HG03196 (cell line): ENCODE data around the gene DAPK2.
"Not testable (repeated sequence)": the region's sequence is repeated elsewhere in the genome, so short reads cannot be mapped to it uniquely, and the experiment has no call there.

Experiments
- ATAC-seq: cut with Tn5 transposase; IDR thresholded peaks from one replicate; pipeline ENCODE4 v1.9.1; 2021; ENCODE audit not compliant: unreplicated experiment

The DAPK2 gene

DNA sequence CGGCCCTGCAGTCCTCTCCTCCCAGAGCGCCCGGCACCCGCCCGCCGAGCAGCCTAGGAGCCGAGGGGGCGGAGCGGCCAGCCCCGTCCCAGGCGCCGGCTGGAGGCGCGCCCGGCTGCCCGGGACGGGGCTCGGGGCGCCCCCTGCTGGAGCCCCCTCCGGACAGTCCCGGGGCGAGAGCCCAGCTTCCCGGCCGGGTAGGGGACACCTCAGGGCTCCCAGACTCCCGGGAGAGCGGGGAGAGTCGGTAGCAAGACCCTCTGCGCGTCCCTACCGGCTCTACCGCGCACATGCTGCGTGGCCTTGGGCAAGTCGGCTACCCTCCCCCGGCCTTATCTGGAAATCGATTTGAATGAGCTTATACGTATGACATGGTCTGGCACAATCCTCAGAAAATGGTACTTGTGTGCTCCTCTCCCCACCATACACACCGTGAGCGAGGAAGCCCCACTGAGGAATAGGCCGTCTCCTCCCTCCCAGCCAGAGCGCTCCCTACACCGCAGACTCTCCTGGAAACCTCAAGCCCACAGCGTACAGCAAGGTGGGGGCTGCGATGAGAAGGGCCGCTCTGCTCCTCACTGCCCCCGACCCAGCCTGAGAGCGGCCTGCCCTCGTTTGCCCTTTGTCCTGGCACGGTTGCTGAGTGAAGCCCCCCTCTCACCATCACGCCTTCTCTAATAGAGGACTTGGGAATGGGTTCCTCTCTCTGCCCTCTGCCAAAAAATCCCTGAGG, at the start of gene DAPK2:
TSS of gene DAPK2 (minus strand) at position 65 of the 733 bp plus-strand sequence. CDS start 6,224 bp downstream, outside the sequence.
- no peak for ATAC-seq

DNA sequence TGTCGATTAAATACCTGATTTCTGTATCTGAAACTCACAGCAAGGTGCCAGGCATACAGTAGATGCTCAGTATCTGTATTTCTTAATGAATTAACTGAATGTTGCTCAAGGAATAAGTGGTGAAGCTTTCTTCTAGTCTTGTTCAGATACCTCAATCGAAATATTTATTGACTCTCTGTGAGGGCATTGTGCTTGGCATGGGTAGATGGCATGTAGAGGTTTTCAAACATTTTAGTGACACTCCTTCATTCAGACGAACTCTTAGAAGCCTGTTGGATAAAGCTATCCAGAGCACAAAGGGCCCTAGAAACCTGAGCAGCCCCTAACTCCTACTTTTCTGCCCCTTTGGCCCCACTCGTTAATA, 49.1 kb upstream of the DAPK2 start:
- no peak for ATAC-seq

DNA sequence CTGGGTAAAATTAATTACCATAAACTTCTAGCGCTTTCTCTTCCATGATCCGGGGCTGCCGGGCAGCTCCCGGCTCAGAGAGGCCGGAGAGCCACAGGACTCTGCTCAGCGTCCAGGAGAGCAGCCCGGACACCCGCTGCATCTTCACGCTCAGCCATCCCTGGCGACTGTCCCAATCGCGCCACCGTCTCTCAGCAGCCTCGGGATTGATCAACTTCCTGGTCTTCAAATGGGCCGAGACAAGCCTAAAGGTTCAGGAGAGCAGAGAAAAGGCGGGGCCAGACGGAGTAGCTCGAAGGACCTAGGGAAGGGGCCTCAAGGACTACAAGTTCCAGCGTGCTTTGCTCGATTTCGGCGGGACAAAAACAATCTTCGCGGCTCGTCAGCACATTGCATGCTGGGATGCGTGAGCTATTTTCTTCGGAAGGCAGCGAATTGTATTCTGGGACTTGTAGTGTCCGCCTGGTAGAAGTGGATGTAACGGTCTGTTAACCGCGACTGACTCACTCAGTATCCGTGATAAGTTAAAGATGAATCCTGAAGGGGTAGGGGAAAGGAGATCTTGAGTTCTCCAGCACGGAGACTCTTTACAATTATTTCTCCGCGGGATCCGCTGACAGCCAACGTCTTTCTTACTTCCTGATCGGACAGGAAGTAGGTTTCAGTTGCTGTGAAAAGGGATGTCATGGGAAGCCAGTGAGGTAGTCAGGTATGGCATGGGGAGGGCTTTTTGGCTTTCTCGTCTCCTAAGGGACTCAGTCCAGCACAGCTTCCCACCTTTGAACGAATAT, 47.5 kb upstream of the DAPK2 start, which contains the start of gene CIAO2A:
TSS of gene CIAO2A (minus strand) at position 212 of the 791 bp plus-strand sequence. CDS start at position 142, 70 bp downstream.
- ATAC-seq, result peak; percentile 56

DNA sequence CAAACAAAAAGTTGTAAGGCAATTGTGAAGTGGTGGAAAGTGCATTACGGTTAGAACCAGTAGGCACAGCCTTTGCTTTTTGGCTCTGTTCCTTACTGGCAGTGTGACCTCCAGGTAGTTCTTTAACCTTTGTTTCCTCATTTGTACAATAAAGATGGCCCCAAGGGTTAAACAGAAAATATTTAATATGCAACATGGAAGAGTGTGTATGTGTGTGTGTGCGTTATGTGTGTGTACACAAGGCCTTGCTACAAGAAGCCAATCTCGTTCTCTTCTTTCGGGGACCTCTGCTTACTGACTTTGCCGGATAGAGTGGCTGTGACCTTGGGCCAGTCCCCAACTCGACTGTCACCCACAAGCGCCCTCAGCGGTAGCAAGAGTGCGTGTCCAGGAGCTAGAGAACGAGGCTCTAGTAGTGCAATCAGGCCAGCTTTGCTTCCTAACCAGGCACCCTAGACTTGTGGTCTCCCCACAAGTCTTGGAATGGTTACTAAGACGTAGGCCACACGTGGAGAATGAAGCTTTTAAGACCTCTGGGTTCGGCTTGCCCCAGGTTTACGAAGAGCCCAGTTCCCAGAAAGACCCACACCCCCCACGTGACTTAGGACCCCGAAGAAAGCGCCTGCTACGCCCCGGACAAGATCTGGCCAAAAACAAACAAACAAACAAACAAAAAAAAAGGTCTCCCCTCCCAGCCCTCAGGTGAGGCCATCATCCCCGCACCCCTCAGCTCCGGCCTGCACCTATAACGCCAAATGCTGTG, 46.8 kb upstream of the DAPK2 start:
- peak; percentile 25 for ATAC-seq

DNA sequence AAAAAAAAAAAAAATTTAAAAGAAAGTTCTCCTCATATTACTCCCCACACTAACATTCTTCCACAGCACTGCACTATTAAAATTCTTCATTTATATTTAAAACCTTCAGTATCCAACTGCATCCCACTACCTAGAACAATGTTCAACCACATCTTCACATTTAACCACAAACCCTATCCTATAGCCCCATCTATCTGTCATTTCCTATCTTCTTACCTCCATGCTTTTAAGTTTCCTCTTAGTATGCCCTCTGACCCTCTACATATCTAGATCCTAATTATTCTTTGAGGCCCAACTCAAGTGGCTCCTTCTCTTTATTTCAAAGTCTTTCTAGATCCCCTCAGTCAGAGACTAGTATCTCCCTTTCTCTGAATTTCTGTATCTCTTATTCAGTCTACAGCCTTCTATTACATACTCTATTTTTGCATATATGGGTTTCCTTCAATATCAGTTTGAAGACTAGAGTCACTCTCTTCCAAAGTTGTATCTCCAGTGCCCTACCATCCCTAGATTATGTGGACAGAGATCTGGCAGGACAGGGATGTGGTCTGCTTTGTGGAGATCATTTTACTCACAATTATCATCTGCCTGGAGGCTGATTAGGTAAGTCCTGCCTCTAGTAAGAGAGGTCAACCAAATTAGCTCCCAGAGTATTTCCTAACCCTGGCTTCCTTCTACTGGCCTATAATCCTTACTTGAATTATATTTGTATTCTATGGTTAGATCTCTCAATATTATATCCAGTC, 46.0 kb upstream of the DAPK2 start:
- no peak for ATAC-seq

DNA sequence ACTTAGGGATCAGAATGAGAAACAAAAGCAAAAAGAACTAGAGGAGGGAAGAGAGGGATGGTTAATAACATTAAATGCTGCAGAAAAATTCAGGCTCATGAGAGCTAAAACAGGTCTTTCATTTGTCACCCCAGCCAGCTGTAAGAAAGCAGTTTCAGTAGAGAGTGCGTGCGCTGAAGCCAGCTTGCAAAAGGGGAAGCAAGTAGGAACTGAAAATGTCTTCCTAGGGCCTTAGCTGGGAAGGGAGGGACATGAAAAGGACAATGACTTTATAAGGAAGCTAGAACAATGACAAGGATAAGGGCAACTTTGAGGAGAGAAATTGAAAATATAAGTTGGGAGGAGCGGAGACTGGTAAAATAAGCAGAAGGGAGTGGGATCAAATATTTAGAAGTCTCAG, 44.2 kb upstream of the DAPK2 start:
- no peak for ATAC-seq

DNA sequence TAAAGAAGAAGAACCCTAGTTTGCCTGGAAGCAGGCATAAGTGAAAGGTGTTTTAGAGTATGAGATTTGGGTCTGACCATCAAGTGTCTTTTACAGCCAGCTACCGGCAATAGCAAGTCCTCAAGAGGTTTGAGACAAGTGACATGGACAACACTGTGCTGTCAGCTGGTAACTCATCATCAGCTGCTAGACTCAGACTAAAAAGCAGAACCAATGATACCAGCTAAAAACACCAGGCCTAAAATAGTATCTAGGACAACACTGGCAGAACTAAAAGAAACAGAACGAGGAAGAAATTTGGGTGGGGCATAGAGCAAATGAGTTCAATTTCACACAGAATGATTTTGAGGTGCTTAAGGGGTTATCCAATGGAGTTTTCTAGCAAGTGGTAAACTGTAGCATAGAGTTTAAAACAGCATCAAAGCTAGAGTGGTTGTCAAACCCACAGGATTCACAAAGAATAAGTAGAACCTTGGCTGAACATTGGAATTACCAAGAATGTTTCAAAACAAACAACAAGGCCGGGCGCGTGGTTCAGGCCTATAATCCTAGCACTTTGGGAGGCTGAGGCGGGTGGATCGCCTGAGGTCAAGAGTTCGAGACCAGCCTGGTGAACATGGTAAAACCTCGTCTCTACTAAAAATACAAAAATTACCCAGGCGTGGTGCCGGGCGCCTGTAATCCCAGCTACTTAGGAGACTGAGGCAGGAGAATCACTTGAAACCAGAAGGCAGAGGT, 43.4 kb upstream of the DAPK2 start:
- no peak for ATAC-seq

DNA sequence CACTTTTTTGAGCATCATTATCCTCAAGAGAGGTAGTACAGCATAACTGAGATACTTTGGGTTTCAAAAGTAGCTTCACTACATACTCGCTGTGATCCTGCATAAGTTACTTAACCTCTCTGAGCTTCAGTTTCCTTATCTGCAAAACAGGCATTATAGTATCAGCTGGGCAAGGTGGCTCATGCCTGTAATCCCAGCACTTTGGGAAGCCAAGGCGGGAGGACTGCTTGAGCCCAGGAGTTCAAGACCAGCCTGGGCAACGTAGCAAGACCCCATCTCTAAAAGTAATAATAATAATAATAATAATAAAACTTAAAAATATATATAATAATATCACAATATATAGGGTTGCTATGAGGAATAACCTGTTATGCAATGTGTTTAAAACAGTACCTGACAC, 36.5 kb upstream of the DAPK2 start:
- no peak for ATAC-seq

DNA sequence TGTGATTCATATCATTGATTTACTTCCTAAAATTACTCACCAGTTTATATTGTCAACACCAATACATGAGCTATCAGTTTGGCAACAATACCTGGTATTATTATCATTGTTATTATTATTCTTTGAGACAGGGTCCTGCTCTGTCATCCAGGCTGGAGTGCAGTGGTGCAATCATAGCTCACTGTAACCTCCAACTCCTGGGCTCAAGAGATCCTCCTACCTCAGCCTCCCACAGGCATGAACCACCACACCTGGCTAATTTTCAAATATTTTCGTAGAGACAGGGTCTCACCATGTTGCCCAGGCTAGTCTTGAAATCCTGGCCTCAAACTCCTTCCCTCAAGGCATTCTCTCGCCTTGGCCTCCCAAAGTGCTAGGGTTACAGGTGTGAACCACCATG, 27.2 kb upstream of the DAPK2 start:
- ATAC-seq, result not testable (repeated sequence)

DNA sequence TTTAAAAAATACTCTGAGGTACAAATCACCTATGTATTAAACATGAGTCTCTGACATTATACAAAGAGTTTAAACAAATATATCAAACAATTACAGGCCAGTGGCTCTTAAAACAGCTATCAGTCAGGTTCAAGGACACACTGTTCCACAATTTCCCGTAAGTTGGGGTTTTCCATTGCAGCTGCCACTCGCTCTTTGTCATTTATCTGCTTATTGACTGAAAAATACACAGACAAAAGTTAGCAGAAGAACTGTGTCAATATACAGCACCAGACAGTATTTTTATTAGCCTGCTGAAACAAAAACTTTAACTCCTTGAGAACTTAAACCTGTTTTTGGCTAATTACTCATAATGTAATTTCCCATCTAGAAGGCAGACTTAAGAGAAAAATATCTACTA, 26.5 kb upstream of the DAPK2 start:
- no peak for ATAC-seq

DNA sequence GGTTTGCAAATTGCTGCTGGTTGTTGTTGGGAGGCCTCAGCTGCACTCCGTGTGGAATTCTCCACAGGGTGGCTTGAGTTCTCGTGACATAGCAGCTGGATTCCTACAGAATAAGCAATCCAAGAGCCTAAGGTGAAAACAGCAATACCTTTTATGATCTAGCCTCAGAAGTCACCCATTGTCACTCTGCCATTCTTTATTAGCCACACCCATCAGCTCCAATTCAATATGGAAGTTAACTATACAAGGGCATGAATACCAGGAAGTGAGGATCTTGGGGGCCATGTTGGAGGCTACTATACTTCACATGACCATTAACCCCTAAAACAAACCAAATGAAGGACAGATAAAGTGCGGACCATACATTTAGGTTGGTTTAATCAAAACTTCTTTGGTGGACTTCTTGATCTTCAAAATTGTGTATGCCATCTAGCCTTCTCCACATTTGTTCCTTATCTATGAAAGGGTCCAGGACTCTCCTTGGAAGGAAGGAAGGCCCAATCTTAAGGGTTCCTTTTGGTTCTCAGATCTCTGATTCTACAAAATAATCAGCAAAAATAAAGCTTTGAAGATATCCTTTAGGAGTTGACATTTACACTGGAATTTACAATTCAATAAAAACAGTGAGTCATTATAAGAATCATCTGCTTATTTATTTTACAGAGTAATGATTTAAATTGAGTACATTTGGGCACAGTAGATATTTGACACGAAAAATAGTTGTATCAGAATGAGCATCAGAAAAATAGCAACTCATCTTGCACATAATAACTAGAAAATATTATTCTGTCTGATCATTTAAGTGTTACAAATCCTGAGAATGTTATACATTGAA, 25.9 kb upstream of the DAPK2 start:
- no peak for ATAC-seq

DNA sequence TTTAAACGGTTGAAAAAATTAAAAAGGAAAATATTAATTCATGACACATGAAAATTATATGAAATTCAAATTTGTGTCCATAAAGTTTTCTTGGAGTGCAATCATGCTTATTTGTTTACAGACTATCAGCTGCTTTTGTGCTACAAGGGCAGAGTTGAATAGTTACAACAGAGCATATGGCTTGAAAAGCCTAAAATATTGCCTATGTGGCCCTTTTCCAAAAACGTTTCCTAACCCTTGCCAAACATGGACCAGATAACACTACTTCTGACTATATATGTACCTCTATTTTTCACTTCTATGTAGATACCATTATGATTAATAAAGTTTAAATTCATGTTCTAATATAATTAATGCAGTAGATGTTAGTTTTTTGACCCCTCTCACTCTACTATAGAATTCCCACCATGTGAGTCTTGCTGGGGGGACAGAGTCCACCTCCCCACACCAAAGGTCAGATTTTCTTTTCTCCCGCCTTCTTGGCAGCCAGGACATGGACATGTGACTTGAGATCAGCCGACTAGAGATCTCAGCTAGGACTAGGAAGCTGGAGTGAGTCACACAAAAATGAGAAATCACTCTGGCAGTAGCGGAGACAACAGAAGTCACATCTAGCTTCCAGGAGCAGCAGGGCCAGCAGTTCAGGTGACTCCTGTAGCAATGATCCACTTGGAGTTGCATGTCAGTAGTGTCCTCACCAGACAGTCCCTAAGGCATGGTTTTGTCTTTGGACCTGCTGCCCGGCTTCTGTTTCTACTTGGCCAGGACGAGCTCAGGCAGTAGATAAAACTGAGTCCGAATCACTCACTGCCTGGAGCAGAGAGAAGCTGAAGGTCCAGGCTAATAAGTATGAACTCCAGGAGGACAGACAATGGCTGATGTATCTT, 24.9 kb upstream of the DAPK2 start:
- ATAC-seq, result no peak

DNA sequence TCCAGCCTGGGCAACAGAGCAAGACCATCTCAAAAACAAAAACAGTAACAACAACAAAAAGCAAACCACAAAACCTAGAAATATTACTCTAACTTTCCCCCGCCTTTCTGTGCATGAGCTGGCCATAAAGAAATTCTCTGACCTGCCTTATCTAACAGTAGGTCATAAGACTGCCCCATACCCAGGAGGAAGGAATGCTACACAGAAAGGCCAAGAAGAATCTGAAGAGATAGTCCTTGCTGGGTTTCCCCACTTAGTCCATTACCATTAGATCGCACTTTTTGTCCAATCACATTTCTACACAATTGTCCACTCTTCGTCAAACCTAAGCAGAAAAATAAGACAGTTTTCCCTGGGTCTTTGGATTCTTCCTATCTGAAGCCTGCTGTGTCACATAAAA, 23.8 kb upstream of the DAPK2 start:
- ATAC-seq, result no peak

DNA sequence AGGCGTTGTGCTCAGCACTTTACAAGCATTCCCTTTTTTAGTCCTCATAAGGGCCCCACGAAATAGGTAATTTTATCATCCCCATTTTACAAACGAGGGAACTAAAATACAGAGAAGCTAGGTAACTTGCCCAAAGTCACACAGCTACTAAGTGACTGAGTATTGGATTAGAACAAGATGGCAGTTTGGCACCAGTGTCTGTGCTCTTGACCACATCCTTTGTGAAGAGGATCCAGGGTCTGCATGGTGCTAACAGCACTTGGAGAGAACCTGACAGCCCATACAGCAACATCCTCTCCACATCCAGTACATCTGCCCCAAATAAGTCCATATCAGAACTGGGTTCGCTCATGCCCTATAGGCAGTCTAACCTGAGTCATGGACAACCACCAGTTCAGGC, 21.8 kb upstream of the DAPK2 start:
- no peak for ATAC-seq

DNA sequence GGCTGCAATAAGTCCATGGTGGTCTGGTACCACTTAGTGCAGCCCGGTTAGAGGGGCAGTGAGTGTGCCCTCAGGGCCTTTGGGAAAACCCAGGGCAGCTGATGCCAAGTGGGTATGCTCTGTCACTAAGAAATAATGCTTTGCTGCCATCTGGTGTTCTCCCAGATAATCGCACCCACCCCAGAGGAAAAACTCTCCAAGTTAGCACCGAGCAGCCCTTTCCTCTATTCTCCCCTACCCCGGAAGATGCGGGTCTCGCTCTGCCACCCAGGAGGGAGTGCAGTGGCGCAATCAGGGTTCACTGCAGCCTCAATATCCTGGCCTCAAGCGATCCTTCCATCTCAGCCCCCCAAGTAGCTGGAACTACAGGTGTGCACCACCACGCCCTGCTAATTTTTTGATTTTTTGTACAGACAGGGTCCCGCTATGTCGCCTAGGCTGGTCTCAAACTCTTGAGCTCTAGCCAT, 21.3 kb upstream of the DAPK2 start:
- peak; percentile 64 for ATAC-seq

DNA sequence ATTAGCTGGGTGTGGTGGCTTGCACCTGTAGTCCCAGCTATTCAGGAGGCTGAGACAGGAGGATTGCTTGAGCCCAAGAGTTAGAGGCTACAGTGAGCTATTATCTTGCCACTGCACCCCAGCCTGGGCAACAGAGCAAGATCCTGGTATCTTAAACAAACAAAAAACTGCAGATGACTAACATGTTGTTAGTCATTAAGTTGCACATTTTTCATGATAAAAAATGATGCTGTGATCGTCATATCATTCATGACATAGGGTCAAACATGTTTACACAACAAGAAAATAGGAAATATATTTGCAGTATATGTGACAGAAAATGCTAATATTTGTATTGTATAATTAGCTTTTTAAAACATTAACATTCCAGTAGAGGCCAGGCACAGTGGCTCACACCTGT, 20.2 kb upstream of the DAPK2 start:
- ATAC-seq, result no peak

DNA sequence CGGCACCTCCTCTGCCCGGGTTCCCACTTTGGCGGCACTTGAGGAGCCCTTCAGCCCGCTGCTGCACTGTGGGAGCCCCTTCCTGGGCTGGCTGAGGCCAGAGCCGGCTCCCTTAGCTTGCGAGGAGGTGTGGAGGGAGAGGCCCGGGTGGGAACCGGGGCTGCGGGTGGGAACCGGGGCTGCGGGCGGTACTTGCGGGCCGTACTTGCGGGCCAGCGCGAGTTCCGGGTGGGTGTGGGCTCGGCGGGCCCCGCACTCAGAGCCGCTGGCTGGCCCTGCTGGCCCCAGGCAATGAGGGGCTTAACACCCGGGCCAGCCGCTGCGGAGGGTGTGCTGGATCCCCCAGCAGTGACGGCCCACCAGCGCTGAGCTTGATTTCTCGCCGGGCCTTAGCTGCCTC, 14.4 kb upstream of the DAPK2 start:
- ATAC-seq, result no peak

DNA sequence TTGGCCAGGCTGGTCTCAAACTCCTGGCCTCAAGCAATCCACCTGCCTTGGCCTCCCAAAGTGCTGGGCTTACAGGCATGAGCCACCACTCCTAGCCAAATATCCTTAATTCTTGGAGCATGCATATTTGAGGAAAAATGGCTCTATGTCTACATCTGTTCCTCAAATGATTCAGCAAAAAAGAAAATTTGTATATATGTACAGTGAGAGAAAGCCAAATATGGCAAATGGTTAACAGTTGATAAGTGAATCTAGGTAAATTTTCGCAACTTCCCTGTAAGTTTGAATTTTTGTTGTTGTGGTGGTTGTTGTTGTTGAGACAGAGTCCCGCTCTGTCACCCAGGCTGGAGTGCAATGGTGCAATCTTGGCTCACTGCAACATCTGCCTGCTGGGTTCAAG, 12.8 kb upstream of the DAPK2 start:
- not testable (repeated sequence) for ATAC-seq
